Mucosa of rectum (tissue), 2 donors: ENCODE results near the gene PCDH7.

ENCODE experiments used
- H3K27ac ChIP-seq, 2 donors: one replicate each; pipeline ENCODE4 v1.7.0; 2013; ENCODE audit warnings: inconsistent platforms in 2 of 2, low read depth in 2 of 2, low read length in 2 of 2
- H3K27me3 ChIP-seq, 2 donors: one replicate each; pipeline ENCODE4 v1.7.0; 2013; ENCODE audit warnings: low read length in 2 of 2; ENCODE audit not compliant: control insufficient read depth in 2 of 2, insufficient read depth in 2 of 2
- H3K36me3 ChIP-seq, 2 donors: one replicate each; pipeline ENCODE4 v1.7.0; 2013; ENCODE audit warnings: low read length in 2 of 2; ENCODE audit not compliant: control insufficient read depth in 2 of 2, insufficient read depth in 2 of 2
- H3K4me1 ChIP-seq, 2 donors: one replicate each; pipeline ENCODE4 v1.7.0; 2013; ENCODE audit warnings: low read length in 2 of 2, mild to moderate bottlenecking in 1 of 2; ENCODE audit not compliant: control insufficient read depth in 2 of 2, insufficient read depth in 2 of 2
- H3K4me3 ChIP-seq, 2 donors: one replicate each; pipeline ENCODE4 v1.7.0; 2013; ENCODE audit warnings: low read length in 2 of 2
- H3K9ac ChIP-seq, 2 donors: one replicate each; pipeline ENCODE4 v1.7.0; 2013; ENCODE audit warnings: low read length in 2 of 2, low read depth in 1 of 2, mild to moderate bottlenecking in 1 of 2
- H3K9me3 ChIP-seq, 2 donors: one replicate each; pipeline ENCODE4 v1.7.0; 2013; ENCODE audit warnings: low read length in 2 of 2; ENCODE audit not compliant: control insufficient read depth in 2 of 2
- donor health status: healthy.
- donor health status: Normal muscosa, but diverticular disease.

Gene PCDH7

GRCh38 chr4:30770812-30771211 lies 50.6 kb downstream of the PCDH7 start:
- Histone ChIP-seq H3K4me3 (no peak overlapping the region), H3K27ac (no peak overlapping the region), H3K36me3 (no peaks in the 10 kb centered on the region), H3K9ac (no peak overlapping the region), H3K4me1 (no peaks in the 10 kb centered on the region), H3K9me3 (no peaks in the 10 kb centered on the region), H3K27me3 (no peaks in the 10 kb centered on the region)

GRCh38 chr4:30776451-30776850 lies 56.3 kb downstream of the PCDH7 start:
- Histone ChIP-seq H3K36me3 (no peaks in the 10 kb centered on the region), H3K27me3 (no peaks in the 10 kb centered on the region), H3K9ac (no peak overlapping the region), H3K4me1 (no peaks in the 10 kb centered on the region), H3K4me3 (no peak overlapping the region), H3K9me3 (no peaks in the 10 kb centered on the region), H3K27ac (no peak overlapping the region)

GRCh38 chr4:30776921-30777415 lies 56.8 kb downstream of the PCDH7 start:
- H3K4me1 ChIP-seq, result no peaks in the 10 kb centered on the region
- no peaks in the 10 kb centered on the region for H3K36me3 ChIP-seq
- H3K27me3 ChIP-seq, result no peaks in the 10 kb centered on the region
- no peak overlapping the region for H3K4me3 ChIP-seq
- no peak overlapping the region for H3K27ac ChIP-seq
- no peak overlapping the region for H3K9ac ChIP-seq
- H3K9me3 ChIP-seq, result no peaks in the 10 kb centered on the region
